ENCODE results near the gene SFXN5. TPM values are rescaled to one million over a fixed set of nuclear protein-coding genes. Genes with fewer than 3 reads are reported as not detected.

SFXN5 gene
- total and polyA plus RNA-seq, 2 of the 4 experiments (the other 2 are of a cell fraction) = 8.6 to 17.0 TPM

- H3K23ac ChIP-seq (ENCODE audit: low read depth, low read length) = no peak overlapping the region
- ChIA-PET POLR2A (ENCODE audit: unreplicated experiment) (no interaction called here), CTCF (interaction anchor here (0.6 to 1.4 kb wide), 2 partner anchors 9 to 60 kb away, joined by 3 to 8 read pairs; no protein-coding TSS in a partner anchor)
- H3K4me2 ChIP-seq (ENCODE audit: low read depth, low read length) = no peak overlapping the region
- H2AFZ ChIP-seq (replicated peaks; ENCODE audit: low read length, poor library complexity) = no peak overlapping the region
- no peak overlapping the region for H4K5ac ChIP-seq (ENCODE audit: low read depth, low read length)
- dilution Hi-C loops (cut with HindIII; ENCODE audit: low sequenced_read_pairs, unreplicated experiment) (no loop called here), intact Hi-C loops (cut with micrococcal nuclease) (no loop called here), in situ Hi-C loops (cut with MboI; ENCODE audit: low sequenced_read_pairs) (no loop called here)
- no peak overlapping the region for H2AK5ac ChIP-seq (ENCODE audit: low read depth, low read length)
- H2BK5ac ChIP-seq (ENCODE audit: low read depth, low read length, poor library complexity, severe bottlenecking) = no peak overlapping the region
- H4K91ac ChIP-seq (ENCODE audit: insufficient read depth, low read depth, low read length) = no peak overlapping the region
- H3K4me1 ChIP-seq (ENCODE audit: control insufficient read depth, insufficient read depth, low read length) = no peaks in the 10 kb centered on the region
- H3K9me1 ChIP-seq (ENCODE audit: insufficient read depth, low read length) = peaks cover 3% of the 10 kb centered on the region; the same call in 1 of the 2 replicates
- no peak overlapping the region for H2BK15ac ChIP-seq (ENCODE audit: low read depth, low read length)
- H3K4me3 ChIP-seq (ENCODE audit: insufficient read depth, low read depth, low read length) = no peak overlapping the region
- no peak overlapping the region for H2BK20ac ChIP-seq (ENCODE audit: low read depth, low read length)
- ATAC-seq (ENCODE audit: low read depth) (no peak), DNase-seq (no peak)
- no CpG with 5 or more reads among the region's 14 CpGs for WGBS, 2 experiments (ENCODE audit: extremely low coverage in 2 of 2, insufficient read length in 1 of 2)
- no peak overlapping the region for H3K14ac ChIP-seq (replicated peaks; ENCODE audit: low read depth, low read length)
- no peak overlapping the region for H3K18ac ChIP-seq (ENCODE audit: low read depth, low read length)
- no peak for TF ChIP-seq BHLHE40 (IDR thresholded peaks at IDR 0.05; ENCODE audit: low read depth, low read length)
- no peak for TF ChIP-seq RAD21 (IDR thresholded peaks at IDR 0.05; ENCODE audit: low read length)
- TF ChIP-seq CTCF (conservative IDR thresholded peaks at IDR 0.05; ENCODE audit: low read depth, low read length) = no peak
- TF ChIP-seq RFX5 (IDR thresholded peaks at IDR 0.05; ENCODE audit: low read depth, low read length) = no peak
- no peak for TF ChIP-seq RCOR1 (IDR thresholded peaks at IDR 0.05; ENCODE audit: insufficient replicate concordance, low read length)
- no peak for TF ChIP-seq SMC3 (IDR thresholded peaks at IDR 0.05; ENCODE audit: low read depth, low read length)
- BruUV-seq (replicated peaks) = no TSS peak
- no peaks in the 10 kb centered on the region for H3K27me3 ChIP-seq (ENCODE audit: control insufficient read depth, insufficient read depth, low read length)
- no peaks in the 10 kb centered on the region for H4K20me1 ChIP-seq (ENCODE audit: insufficient read depth, low read length)
- no peak overlapping the region for H2BK120ac ChIP-seq (ENCODE audit: low read depth, low read length)
- H3K4ac ChIP-seq (ENCODE audit: low read depth, low read length) = no peak overlapping the region
- H3K9ac ChIP-seq (ENCODE audit: low read depth, low read length) = no peak overlapping the region
- H3K79me1 ChIP-seq (ENCODE audit: low read depth in 1 of 2, low read length in 2 of 2) = no peaks in the 10 kb centered on the region
- H2AK9ac ChIP-seq (replicated peaks; ENCODE audit: low read depth, low read length, poor library complexity) = no peak overlapping the region
- H3K56ac ChIP-seq (ENCODE audit: extremely low read depth, insufficient read depth, low read length) = no peak overlapping the region
- H4K8ac ChIP-seq (ENCODE audit: low read depth in 2 of 2, low read length in 2 of 2) = no peak overlapping the region
- no peak overlapping the region for H3K27ac ChIP-seq (ENCODE audit: insufficient read depth, low read length)
- H3K9me3 ChIP-seq (ENCODE audit: control insufficient read depth, insufficient read depth, low read length) = no peaks in the 10 kb centered on the region
- no peaks in the 10 kb centered on the region; the same call in 1 of the 2 replicates for H3K36me3 ChIP-seq (ENCODE audit: control insufficient read depth, insufficient read depth, low read length)
These were observed 118.6 kb downstream of the SFXN5 start for GRCh38 chr2:72952961-72953360.

All from IMR-90 (cell line).